HG03457 (cell line): Measurements from ENCODE around the gene KCTD12.

Experiments used
- ATAC-seq: cut with Tn5 transposase; IDR thresholded peaks from one replicate; pipeline ENCODE4 v1.9.1; 2021; ENCODE audit warnings: moderate number of reproducible peaks; ENCODE audit not compliant: unreplicated experiment

KCTD12 gene

DNA sequence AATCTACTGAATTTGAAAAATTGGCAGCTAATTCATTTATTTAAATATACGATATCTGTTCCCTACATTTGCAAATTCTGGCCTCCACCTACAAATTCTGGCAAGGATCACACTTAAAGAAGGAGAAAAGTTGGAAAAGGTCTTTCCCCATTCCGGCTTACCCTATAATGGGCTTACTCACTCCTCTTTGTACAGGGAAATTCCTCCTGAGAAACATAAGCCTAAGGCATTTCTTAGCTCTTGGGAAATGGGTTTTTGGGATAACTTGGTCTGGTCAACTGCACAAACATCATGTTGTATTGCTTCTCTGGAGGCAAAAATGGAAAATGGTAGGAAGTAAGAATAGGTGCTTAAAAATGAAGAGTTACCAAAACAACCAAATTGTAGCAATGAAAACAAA, 25.5 kb downstream of the KCTD12 start:
- no peak for ATAC-seq

GRCh38 chr13:76854894-76855293, 31.3 kb downstream of the KCTD12 start:
- ATAC-seq, result no peak

DNA sequence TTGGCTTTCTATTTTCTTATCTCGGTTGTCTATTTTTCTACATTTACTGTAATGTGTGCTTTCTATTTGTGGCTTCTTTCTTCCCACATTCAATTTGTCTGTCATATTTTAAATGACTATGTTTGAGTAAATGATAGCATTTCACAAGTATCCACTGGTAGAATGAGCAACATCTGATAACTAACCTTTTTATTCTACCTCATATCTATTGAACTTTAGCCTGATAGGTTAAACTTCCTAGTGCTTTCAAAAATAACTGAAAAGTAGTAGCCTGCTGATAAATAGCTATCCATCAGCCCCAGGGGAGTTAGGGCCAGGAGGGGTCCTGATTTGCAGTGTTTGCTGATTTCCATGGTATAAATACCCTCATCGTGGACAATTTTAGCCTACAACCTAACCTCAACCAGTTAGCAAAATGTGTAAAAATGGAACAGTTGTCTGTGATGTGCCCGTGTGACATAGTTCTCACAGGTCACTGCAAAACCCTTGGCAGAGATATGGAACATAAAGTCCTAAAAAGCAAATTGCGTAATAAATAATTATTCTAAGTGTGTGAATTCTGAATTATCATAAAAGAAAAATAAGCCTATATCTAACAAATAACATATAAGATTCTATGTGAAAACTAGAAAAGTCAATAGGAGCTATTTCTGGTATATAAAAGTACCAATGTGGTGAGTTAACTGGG, 32.1 kb downstream of the KCTD12 start:
- no peak for ATAC-seq

- ATAC-seq, result no peak
Measured at GRCh38 chr13:76853481-76853880, 32.7 kb downstream of the KCTD12 start.

DNA sequence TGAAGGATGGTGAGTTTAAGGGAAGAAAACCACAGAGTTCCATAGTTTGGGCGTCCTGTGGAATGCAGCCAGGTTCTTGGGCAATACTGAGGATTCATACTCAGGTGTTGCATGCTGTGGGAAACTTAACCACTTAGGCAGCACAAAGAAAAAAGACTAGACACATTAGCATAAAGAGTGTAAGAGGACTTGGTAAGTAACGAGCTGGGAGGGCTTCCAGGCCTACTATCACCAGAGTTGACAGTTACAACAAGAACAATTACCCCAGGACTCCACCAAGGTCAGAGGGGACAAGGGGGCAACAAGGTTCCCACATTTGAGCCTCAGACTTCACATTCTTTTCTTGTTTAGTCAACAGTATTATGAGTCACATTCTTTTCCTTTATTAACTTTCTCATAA, 33.2 kb downstream of the KCTD12 start:
- no peak for ATAC-seq

DNA sequence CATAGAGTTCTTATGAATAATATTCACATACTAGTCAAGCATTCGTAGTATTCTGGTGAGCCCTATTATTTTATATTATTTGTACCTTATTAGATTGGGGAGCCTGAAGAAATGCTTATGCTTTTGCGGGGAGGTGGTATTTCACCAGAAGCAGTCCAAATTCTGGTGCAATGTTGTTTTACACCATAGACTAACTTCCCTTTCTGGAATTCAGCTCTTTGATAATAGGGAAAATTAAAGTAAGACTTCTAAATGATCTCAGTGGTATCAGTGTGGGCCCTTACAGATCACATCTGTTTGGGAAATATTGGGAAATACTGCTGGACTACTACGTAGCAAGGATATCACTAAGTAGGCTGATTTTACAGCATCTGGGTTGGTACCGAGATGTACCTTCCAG, 34.2 kb downstream of the KCTD12 start:
- ATAC-seq, result no peak

DNA sequence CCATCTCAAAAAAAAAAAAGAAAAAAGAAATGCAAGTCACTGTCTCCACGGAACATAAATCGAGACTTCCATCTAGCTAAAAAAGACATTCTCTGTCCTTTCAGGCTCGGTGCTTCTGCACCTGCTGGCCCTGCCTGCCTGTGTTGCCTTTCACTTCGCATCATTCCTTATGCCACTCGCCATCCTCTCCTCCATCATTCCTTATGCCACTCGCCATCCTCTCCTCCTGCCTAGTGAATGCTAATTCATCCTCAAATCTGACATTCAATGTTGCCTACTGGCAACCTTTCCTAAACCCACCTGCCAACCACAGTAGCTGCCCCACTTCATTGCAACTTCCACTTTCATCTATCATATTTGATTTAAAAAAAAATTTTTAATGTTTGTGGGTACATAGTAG, 36.7 kb downstream of the KCTD12 start:
- ATAC-seq, result no peak

DNA sequence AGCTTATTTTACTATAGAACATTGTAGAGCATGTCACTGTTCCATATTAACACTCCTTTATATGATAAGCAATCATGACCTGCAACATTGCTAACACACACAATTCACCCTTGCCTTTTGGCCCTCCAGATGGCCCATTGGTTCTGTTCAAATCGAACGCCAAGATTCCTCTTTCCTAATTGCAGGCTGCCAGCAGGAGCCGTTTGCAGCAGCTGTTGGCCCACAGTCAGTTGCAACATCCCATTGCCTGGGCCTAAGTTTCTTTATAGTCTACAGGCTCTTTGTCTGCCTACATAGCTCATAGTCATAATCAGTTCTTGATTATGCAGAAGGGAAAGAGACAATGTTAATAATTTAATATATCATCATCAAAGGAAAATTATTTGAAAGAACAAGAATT, 37.6 kb downstream of the KCTD12 start:
- no peak for ATAC-seq

GRCh38 chr13:76846363-76846762, 39.8 kb downstream of the KCTD12 start:
- no peak for ATAC-seq

DNA sequence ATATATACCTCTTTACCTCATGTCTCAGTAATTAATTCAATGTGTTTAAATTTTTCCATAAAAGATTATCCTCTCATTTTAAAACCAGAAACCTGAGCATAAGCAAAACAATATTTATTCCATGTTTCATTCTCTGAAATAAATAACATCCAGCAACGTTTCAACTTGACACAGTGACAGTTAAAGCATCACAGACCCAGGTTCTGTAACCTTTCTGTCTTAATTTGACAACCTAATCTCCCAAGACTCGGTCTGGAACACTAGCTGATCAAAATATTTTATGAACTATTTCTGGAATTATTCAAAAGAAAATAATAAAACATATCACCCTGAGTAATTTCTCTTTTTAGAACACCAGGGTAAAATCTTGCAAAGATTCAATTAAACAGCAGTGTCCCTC, 40.3 kb downstream of the KCTD12 start:
- no peak for ATAC-seq

- no peak for ATAC-seq
Measured at GRCh38 chr13:76845367-76845766, 40.8 kb downstream of the KCTD12 start.

- ATAC-seq, result no peak
Measured at GRCh38 chr13:76837801-76838200, 48.4 kb downstream of the KCTD12 start.

- no peak for ATAC-seq
Measured at GRCh38 chr13:76836311-76836710, 49.9 kb downstream of the KCTD12 start.

DNA sequence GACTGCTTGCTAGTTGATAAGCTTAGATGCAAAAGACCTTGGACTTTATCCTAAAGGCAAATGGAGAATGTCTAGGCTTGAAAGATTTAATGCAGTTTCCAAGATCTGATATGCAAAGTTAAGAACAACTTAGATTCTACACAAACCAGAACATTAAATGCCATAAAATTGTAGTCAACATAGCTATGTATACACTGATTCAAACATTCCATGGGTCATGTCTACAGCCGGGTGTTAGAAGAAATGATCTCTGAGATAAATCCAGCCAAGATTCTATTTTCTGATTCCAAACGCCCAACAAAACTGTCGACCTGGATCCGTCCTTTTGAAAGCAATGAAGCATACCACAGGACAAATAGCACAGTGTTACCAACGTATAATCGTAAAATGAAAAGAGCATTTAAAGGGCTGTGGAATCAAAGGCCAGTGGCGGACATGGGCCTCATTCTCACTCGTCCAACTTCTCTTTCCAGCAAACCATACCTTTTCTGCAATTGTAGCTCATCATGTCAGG, 52.7 kb downstream of the KCTD12 start:
- no peak for ATAC-seq

DNA sequence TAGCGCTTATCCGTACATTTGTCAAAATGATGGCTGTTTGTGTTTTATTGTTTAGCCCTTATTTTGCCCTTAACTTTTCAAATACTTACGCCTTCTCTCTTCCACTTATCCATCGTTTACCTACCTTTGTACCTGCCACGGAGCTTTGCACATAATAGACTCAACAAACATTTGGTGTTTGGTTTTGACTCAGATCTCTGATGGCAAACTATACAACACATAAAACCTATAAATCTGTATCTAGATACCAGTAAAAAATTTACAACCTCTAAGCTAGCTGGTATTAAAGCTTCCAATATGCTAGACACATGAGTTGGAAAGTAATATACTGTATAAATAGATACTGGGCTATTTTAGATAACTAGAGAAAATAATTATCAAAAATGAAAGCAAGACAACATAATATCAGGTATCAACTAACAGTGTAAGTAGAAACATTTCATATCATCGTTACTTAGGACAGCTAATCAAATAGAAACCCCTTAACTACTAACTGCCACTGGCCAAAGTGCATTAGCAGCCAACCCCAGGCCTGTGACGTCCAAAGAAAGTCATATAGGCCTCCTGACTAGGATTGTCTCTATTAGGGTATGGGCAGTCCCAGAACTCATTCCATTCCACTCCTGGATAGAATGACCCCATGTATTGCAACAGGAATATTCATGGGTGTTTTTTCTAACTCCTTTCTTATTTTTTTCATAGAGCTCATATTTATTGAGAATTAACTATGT, 53.8 kb downstream of the KCTD12 start:
- ATAC-seq, result no peak

DNA sequence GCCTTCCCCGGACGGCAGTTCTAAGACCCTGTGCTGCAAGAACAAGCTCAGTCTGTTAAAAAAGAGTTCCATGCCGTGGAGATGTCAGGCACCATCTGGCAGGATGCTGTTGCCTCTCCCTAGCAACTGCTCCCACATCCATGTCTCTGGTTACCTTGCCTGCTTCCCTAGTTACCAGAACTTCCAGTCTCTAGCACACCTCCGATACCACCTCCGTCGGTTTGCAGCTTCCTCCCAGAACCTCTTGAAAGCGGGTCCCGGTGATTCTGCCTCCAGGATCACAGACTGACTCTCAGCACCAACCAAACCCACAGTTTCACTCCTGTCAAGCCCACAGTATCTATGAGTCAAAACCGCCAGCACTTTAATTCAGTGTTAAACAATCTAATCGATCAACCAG, 55.4 kb downstream of the KCTD12 start:
- ATAC-seq, result no peak
